Calu3 (cell line): Measurements from ENCODE around the gene MAP7. TPM values are rescaled to one million over a fixed set of nuclear protein-coding genes. Genes with fewer than 3 reads are reported as not detected.

Experiments used
- BruUV-seq: library from RNA; stranded (reverse); fragments of 400-500 nt; replicated peaks from 2 replicates; lab custom pipeline; 2021; lab: Mats Ljungman, UMichigan
- CTCF ChIA-PET: fragments of 300-600 bp; sonication (Branson Sonifier 250); formaldehyde crosslinking; loops from one replicate; lab custom pipeline; 2022; ENCODE audit warnings: antibody characterized with exemption; lab: Charles Lee
- DNase-seq: peaks from one replicate; pipeline ENCODE4 v3.0.0; 2022
- H3K27ac Mint-ChIP-seq: one replicate; pipeline ENCODE4 v1.8.0; 2022; ENCODE audit warnings: mixed read lengths; ENCODE audit not compliant: unreplicated experiment
- H3K27me3 Mint-ChIP-seq: one replicate; pipeline ENCODE4 v1.8.0; 2022; ENCODE audit warnings: mixed read lengths; ENCODE audit not compliant: unreplicated experiment
- H3K36me3 Mint-ChIP-seq: one replicate; pipeline ENCODE4 v1.8.0; 2022; ENCODE audit warnings: mild to moderate bottlenecking, moderate library complexity, mixed read lengths; ENCODE audit not compliant: insufficient read depth, unreplicated experiment
- H3K4me1 Mint-ChIP-seq: one replicate; pipeline ENCODE4 v1.8.0; 2022; ENCODE audit warnings: mild to moderate bottlenecking, low read depth, mixed read lengths; ENCODE audit not compliant: unreplicated experiment
- H3K4me3 Mint-ChIP-seq: one replicate; pipeline ENCODE4 v1.8.0; 2022; ENCODE audit warnings: mild to moderate bottlenecking, low read depth, moderate library complexity, mixed read lengths; ENCODE audit not compliant: unreplicated experiment
- H3K9me3 Mint-ChIP-seq: one replicate; pipeline ENCODE4 v1.8.0; 2022; ENCODE audit warnings: low read depth, mixed read lengths; ENCODE audit not compliant: unreplicated experiment
- intact Hi-C: fragments of 100-400 bp; cut with micrococcal nuclease; formaldehyde crosslinking; loops from one replicate; pipeline ENCODE4 v1.10.0; 2022; ENCODE audit not compliant: unreplicated experiment
- total RNA-seq: library from RNA; stranded (reverse); gene quantifications from 2 replicates; pipeline ENCODE4 v1.2.3, GENCODE V29; 2022
- TF ChIP-seq, protein P1 (sequence below): fragments of 200-600 bp; IDR thresholded peaks from one replicate; pipeline ENCODE4 v1.8.0; 2022; ENCODE audit warnings: antibody characterized with exemption; ENCODE audit not compliant: unreplicated experiment

MAP7 gene
- total RNA-seq, 1 experiment from 2014 or later, result 30.1 TPM

DNA sequence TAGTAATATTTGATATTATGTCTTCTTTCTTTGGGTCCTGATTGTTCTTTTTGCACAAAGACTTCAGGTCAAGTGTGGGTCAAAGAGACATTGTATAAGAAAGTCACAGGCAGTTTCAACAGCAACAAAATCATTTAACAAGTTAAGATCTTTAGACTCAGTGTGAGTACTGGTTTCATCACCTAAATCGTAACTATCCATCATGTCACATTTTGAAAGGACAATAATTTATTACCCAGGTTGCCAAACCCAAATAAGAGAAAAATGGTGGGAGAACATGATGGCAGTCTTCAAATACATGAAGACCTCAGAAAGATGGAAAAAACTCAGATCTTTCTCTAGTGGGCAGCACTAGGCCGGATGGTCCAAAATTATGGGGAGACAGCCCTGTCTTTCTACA, 205.1 kb downstream of the MAP7 start:
- BruUV-seq, result no TSS peak
- CTCF ChIA-PET, result no interaction called here
- intact Hi-C loops, result no loop called here
- no peak for DNase-seq
- TF ChIP-seq, protein P1, sequence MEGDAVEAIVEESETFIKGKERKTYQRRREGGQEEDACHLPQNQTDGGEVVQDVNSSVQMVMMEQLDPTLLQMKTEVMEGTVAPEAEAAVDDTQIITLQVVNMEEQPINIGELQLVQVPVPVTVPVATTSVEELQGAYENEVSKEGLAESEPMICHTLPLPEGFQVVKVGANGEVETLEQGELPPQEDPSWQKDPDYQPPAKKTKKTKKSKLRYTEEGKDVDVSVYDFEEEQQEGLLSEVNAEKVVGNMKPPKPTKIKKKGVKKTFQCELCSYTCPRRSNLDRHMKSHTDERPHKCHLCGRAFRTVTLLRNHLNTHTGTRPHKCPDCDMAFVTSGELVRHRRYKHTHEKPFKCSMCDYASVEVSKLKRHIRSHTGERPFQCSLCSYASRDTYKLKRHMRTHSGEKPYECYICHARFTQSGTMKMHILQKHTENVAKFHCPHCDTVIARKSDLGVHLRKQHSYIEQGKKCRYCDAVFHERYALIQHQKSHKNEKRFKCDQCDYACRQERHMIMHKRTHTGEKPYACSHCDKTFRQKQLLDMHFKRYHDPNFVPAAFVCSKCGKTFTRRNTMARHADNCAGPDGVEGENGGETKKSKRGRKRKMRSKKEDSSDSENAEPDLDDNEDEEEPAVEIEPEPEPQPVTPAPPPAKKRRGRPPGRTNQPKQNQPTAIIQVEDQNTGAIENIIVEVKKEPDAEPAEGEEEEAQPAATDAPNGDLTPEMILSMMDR, result no peak
- Mint-ChIP-seq H3K9me3 (no peaks in the 10 kb centered on the region), H3K4me3 (no peak overlapping the region), H3K27me3 (no peaks in the 10 kb centered on the region), H3K36me3 (no peaks in the 10 kb centered on the region), H3K4me1 (no peaks in the 10 kb centered on the region), H3K27ac (no peak overlapping the region)

DNA sequence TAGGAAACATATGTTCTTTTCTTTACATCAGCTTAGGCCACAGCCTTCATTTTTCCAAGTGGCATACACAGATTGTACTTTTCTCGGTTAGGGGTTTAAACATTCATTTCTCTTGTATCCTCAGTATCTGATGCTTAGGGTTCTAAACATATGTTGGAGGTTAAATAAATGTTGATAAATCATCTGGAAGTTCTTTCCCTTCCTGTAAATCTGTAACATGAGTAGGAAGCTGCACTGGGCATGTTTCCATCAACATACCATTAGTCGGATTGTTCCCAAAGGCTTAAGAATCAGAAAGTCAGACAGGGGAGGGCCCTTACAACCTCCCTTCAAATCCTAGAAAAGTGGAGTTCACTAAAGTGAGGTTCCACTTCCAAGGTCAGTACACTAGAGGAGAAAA, 205.8 kb downstream of the MAP7 start:
- no peaks in the 10 kb centered on the region for H3K27me3 Mint-ChIP-seq
- CTCF ChIA-PET, result no interaction called here
- H3K36me3 Mint-ChIP-seq, result no peaks in the 10 kb centered on the region
- DNase-seq, result no peak
- intact Hi-C loops, result loop anchor here (5.0 kb wide), 1 partner anchor 203 kb away; no protein-coding TSS in a partner anchor
- no peaks in the 10 kb centered on the region for H3K9me3 Mint-ChIP-seq
- no TSS peak for BruUV-seq
- TF ChIP-seq, protein P1, result no peak
- no peaks in the 10 kb centered on the region for H3K4me1 Mint-ChIP-seq
- H3K4me3 Mint-ChIP-seq, result no peak overlapping the region
- no peak overlapping the region for H3K27ac Mint-ChIP-seq

DNA sequence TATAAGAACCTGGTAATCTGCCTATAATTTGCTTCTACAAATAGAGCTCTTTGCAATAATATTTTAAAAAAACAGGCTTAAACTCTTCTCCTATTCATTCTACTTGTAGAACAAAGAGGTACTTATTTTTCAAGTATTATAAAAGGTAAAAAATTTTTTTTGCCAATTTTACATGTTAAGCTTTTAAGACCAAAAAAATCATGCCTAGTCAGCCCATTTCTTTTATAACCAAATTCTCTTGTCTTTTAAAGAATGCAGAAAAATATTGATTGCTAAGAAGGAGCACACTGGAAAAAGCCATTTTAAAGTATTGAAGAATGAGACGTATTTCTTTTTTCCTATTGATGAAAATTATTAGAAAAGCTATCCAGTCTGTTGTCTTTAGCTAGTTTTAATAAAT, 206.5 kb downstream of the MAP7 start:
- Mint-ChIP-seq H3K27me3 (no peaks in the 10 kb centered on the region), H3K36me3 (no peaks in the 10 kb centered on the region), H3K4me1 (no peaks in the 10 kb centered on the region), H3K9me3 (no peaks in the 10 kb centered on the region), H3K27ac (no peak overlapping the region), H3K4me3 (no peak overlapping the region)
- TF ChIP-seq, protein P1, result no peak
- CTCF ChIA-PET, result no interaction called here
- intact Hi-C loops, result loop anchor here (5.0 kb wide), 1 partner anchor 204 kb away; no protein-coding TSS in a partner anchor
- TSS peak; percentile 84 for BruUV-seq
- DNase-seq, result no peak

DNA sequence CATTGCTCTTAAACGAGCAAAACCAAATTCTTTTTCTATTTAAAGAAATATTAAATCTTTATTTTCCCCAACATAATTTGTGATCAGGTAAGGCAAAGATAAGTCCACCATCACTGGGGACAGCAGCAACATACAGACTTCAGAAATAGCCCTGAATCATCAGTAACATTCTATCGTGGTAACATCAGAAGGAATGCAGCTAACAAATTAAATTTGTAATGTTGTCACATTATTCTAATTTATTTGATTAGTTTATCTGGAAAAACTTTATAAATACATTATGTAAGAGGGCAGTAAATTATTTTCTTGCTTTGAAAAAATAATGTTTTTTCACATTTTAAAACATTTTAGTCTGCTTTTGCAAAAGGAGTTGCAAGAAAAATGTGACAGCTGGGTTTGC, 206.9 kb downstream of the MAP7 start:
- CTCF ChIA-PET, result interaction anchor here (1.6 kb wide), 1 partner anchor 10 kb away, joined by 3 read pairs; no protein-coding TSS in a partner anchor

More for the DNA sequence above, 206.9 kb downstream of the MAP7 start:
- no peak overlapping the region for H3K4me3 Mint-ChIP-seq
- no TSS peak for BruUV-seq
- H3K36me3 Mint-ChIP-seq, result no peaks in the 10 kb centered on the region
- DNase-seq, result no peak
- no peak overlapping the region for H3K27ac Mint-ChIP-seq
- H3K4me1 Mint-ChIP-seq, result no peaks in the 10 kb centered on the region
- no peaks in the 10 kb centered on the region for H3K27me3 Mint-ChIP-seq
- no peaks in the 10 kb centered on the region for H3K9me3 Mint-ChIP-seq
- intact Hi-C loops, result loop anchor here (5.0 kb wide), 1 partner anchor 204 kb away; no protein-coding TSS in a partner anchor
- TF ChIP-seq, protein P1, result no peak
